ENCODE data around the gene PARP9. TPM values are rescaled to one million over a fixed set of nuclear protein-coding genes. Genes with fewer than 3 reads are reported as not detected.

PARP9 gene
- total RNA-seq, 4 donors from 2014 or later = 19.0 to 84.0 (median 26.1) TPM

- DNase-seq (ENCODE audit: low spot score) (no peak), ATAC-seq (ENCODE audit: low FRiP score) (no peak)
- no peak for TF ChIP-seq CTCF (IDR thresholded peaks at IDR 0.05)
Observed at GRCh38 chr3:122497425-122497824, 66.7 kb downstream of the PARP9 start.

GRCh38 chr3:122496508-122496907 is 67.6 kb downstream of the PARP9 start:
- ATAC-seq (ENCODE audit: low FRiP score) = no peak

GRCh38 chr3:122493296-122493695 is 70.8 kb downstream of the PARP9 start:
- TF ChIP-seq CTCF (IDR thresholded peaks at IDR 0.05) = no peak
- ATAC-seq (ENCODE audit: low FRiP score) = no peak

More at GRCh38 chr3:122496508-122496907, 67.6 kb downstream of the PARP9 start:
- no peak for DNase-seq (ENCODE audit: low spot score)
- no peak for TF ChIP-seq CTCF (IDR thresholded peaks at IDR 0.05)

GRCh38 chr3:122488262-122488973 is 75.7 kb downstream of the PARP9 start:
- TF ChIP-seq CTCF (IDR thresholded peaks at IDR 0.05) = no peak
- DNase-seq (ENCODE audit: low spot score) (no peak), ATAC-seq (ENCODE audit: low FRiP score) (no peak)

More at GRCh38 chr3:122493296-122493695, 70.8 kb downstream of the PARP9 start:
- DNase-seq (ENCODE audit: low spot score) = no peak

GRCh38 chr3:122484985-122485384 is 79.1 kb downstream of the PARP9 start:
- DNase-seq (ENCODE audit: low spot score) = no peak
- peak; percentile 68 for ATAC-seq (ENCODE audit: low FRiP score)
- TF ChIP-seq CTCF (IDR thresholded peaks at IDR 0.05) = no peak

GRCh38 chr3:122481390-122481789 is 82.7 kb downstream of the PARP9 start:
- no peak for TF ChIP-seq CTCF (IDR thresholded peaks at IDR 0.05)
- ATAC-seq (ENCODE audit: low FRiP score) = no peak
- no peak for DNase-seq (ENCODE audit: low spot score)

Small RNA genes within 50 kb of the gene (small RNA-seq; reads per million reads assigned to genes)
- gene AC096861.1 = not detected

Other genes starting within 250 kb of the PARP9 start
- 1 to 10 TPM; 2.7 to 9.1 (median 6.3) TPM for gene CSTA, start 239.1 kb downstream of the PARP9 start, total RNA-seq
- 10 to 100 TPM; 12.9 to 21.6 (median 17.0) TPM for gene MIX23, start 181.1 kb downstream of the PARP9 start, total RNA-seq
- 10 to 100 TPM; 16.8 to 34.6 (median 24.0) TPM for gene FAM162A, start 180.1 kb downstream of the PARP9 start, total RNA-seq
- gene WDR5B, start 148.2 kb downstream of the PARP9 start, total RNA-seq = 1 to 10 TPM; 3.0 to 6.6 (median 3.4) TPM
- gene KPNA1, start 49.4 kb downstream of the PARP9 start, total RNA-seq = 10 to 100 TPM; 31.1 to 60.8 (median 46.7) TPM
- gene DTX3L, start within 50 bp of the PARP9 start, total RNA-seq = 10 to 100 TPM; 24.0 to 60.2 (median 38.0) TPM
- gene PARP15, start 13.3 kb upstream of the PARP9 start, total RNA-seq = 1 to 10 TPM; 3.3 to 6.8 (median 4.2) TPM
- 100 to 1,000 TPM in 2 of 4 donors, 10 to 100 TPM in 2; 41.9 to 163 (median 81.5) TPM for gene PARP14, start 116.5 kb upstream of the PARP9 start, total RNA-seq
- gene HSPBAP1, start 229.5 kb upstream of the PARP9 start, total RNA-seq = 10 to 100 TPM in 2 of 4 donors, 1 to 10 TPM in 2; 7.8 to 21.3 (median 13.3) TPM
- 10 to 100 TPM; 14.2 to 21.2 (median 19.7) TPM for gene SLC49A4, start 230.8 kb upstream of the PARP9 start, total RNA-seq

Data from omental fat pad (tissue), 4 donors.